Measurements from ENCODE around the gene CTAGE15.
"Not testable (repeated sequence)": the region's sequence is repeated elsewhere in the genome, so short reads cannot be mapped to it uniquely, and the experiment has no call there.

DNA sequence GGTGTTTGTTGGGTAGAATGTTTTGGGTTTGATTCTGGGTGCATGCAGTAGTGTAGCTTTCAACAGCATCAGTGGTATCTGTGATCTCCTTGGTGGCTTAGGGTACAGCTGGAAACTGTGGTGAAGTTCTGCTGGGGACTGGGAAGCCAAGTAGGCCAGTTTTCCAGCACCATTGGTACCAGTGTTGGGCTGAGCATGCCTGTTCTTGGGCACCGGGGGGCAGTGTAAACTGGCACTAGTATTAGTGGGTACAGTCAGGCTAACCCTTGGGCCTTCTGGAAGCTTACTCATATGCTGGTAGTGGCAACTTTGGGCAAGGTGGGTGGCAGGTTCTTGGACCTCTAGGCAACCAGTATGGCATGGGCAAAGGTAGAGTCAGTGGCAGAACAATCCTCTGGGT is 15.6 kb upstream of the CTAGE15 start:
- TF ChIP-seq CTCF, POLR2A, POLR2AphosphoS5 (IDR thresholded peaks at IDR 0.05): not testable (repeated sequence)
